Omental fat pad (tissue), 4 donors: ENCODE measurements around the gene ASTN2. TPM values are rescaled to one million over a fixed set of nuclear protein-coding genes. Genes with fewer than 3 reads are reported as not detected.

Experiments
- ATAC-seq: fragments of 150-250 bp; one replicate; pipeline ENCODE4 v1.9.1; 2016; ENCODE audit warnings: mild to moderate bottlenecking, moderate library complexity; ENCODE audit not compliant: low FRiP score
- DNase-seq: peaks from one replicate; pipeline ENCODE4 v3.0.0-alpha.2; 2019; ENCODE audit warnings: low spot score
- CTCF ChIP-seq, 3 donors: fragments of 450-650 bp; IDR thresholded peaks; one replicate each; pipeline ENCODE4 v1.5.1; 2016 to 2017; ENCODE audit warnings: antibody characterized with exemption in 3 of 3, mild to moderate bottlenecking in 3 of 3, moderate library complexity in 2 of 3
- total RNA-seq, 4 donors: library from RNA; depleted of rRNA; stranded (reverse); fragments of >200 nt; gene quantifications; one replicate each; pipeline ENCODE4 v1.1.0, GENCODE V29; 2016

Gene ASTN2
- total RNA-seq, 4 donors from 2014 or later: 1.1 to 8.4 (median 3.6) TPM

- DNase-seq (no peak), ATAC-seq (no peak)
- no peak for TF ChIP-seq CTCF (IDR thresholded peaks at IDR 0.05)
Observed at GRCh38 chr9:117232281-117232680, 182.6 kb downstream of the ASTN2 start.

- TF ChIP-seq CTCF (IDR thresholded peaks at IDR 0.05): no peak
- ATAC-seq (no peak), DNase-seq (no peak)
Observed at GRCh38 chr9:117231012-117231411, 183.8 kb downstream of the ASTN2 start.

DNA sequence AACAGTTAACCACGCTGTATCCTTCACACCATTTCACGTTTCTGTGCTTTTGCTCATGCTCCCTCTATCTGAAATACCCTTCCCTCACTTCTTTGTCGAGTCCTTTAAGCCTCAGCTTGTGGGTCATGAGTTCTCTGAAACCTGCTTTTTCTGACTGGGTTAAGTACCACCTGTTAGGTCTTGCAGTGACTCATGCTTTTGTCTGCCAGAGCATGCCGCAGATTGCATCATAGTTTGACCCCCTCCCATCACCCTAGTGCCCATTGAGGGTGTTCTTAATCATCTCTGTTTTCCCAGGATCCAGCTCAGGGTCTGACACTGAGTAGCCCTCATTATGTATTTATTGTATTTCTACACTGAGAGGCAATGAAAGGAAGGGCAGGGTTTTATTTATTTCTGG is 190.2 kb downstream of the ASTN2 start:
- DNase-seq: no peak
- no peak for TF ChIP-seq CTCF (IDR thresholded peaks at IDR 0.05)
- ATAC-seq: no peak

- TF ChIP-seq CTCF (IDR thresholded peaks at IDR 0.05): no peak
- ATAC-seq (no peak), DNase-seq (no peak)
Observed at GRCh38 chr9:117218951-117219350, 195.9 kb downstream of the ASTN2 start.

DNA sequence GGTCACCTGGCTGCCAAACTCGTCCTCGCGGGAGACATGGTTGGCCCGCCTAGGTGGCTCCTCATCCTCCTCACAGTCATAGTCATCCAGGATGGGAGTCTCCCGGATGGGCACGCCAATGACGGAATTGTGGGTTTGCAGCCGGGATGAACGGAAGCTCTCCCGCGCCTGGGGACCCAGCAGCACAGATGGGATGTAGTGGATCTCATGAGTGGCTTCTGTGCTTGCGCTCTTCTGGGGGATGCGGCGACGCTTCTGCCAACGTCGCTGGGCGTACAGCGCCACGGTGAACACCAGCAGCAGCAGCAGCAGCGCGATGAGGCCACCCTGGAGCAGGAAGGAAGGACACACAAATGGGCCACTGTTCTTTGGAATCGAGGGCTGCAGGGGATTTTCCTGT is 200.4 kb downstream of the ASTN2 start:
- TF ChIP-seq CTCF (IDR thresholded peaks at IDR 0.05): no peak
- DNase-seq: no peak
- ATAC-seq: no peak

- ATAC-seq (no peak), DNase-seq (no peak)
- TF ChIP-seq CTCF (IDR thresholded peaks at IDR 0.05): no peak
Observed at GRCh38 chr9:117211280-117211679, 203.6 kb downstream of the ASTN2 start.

- DNase-seq (no peak), ATAC-seq (no peak)
- no peak for TF ChIP-seq CTCF (IDR thresholded peaks at IDR 0.05)
Observed at GRCh38 chr9:117205806-117206205, 209.1 kb downstream of the ASTN2 start.
